ENCODE results near the gene SPSB1. TPM values are rescaled to one million over a fixed set of nuclear protein-coding genes. Genes with fewer than 3 reads are reported as not detected.

SPSB1 gene
- total RNA-seq, 1 experiment from 2014 or later = 2.9 TPM

GRCh38 chr1:9345922-9346321, 53.2 kb downstream of the SPSB1 start:
- Histone ChIP-seq H3K9ac (ENCODE audit: extremely low read depth, insufficient read length, low read length) (no peak overlapping the region), H2BK15ac (ENCODE audit: low read depth, low read length) (no peak overlapping the region), H3K79me1 (ENCODE audit: insufficient read depth, low read depth, low read length, poor library complexity, severe bottlenecking) (no peaks in the 10 kb centered on the region), H3K23ac (ENCODE audit: insufficient read length, low read depth, low read length) (no peak overlapping the region), H2BK12ac (ENCODE audit: insufficient read length, low read depth, low read length) (no peak overlapping the region), H3K4ac (ENCODE audit: low read depth, low read length) (no peak overlapping the region), H2AFZ (ENCODE audit: low read length) (no peak overlapping the region), H3K9me3 (ENCODE audit: control insufficient read depth, low read depth, low read length) (no peaks in the 10 kb centered on the region), H3K4me1 (ENCODE audit: insufficient read depth, low read length) (no peaks in the 10 kb centered on the region), H3K79me2 (ENCODE audit: insufficient read depth, low read length) (no peaks in the 10 kb centered on the region), H3K14ac (ENCODE audit: insufficient read depth, low read length) (no peak overlapping the region; the same call in 1 of the 2 replicates), H3K56ac (ENCODE audit: insufficient read length, low read depth, low read length) (no peak overlapping the region), H3K4me2 (ENCODE audit: insufficient read depth, insufficient read length, low read length) (no peak overlapping the region), H2BK20ac (ENCODE audit: low read depth, low read length, poor library complexity, severe bottlenecking) (no peak overlapping the region), H4K20me1 (ENCODE audit: control insufficient read depth, insufficient read depth, insufficient read length) (peaks cover 3% of the 10 kb centered on the region), H4K5ac (ENCODE audit: insufficient read length, low read depth, low read length) (no peak overlapping the region), H3K27me3 (ENCODE audit: insufficient read depth, low read length) (no peaks in the 10 kb centered on the region), H2BK120ac (ENCODE audit: low read depth, low read length, poor library complexity, severe bottlenecking) (no peak overlapping the region), H2AK5ac (ENCODE audit: insufficient read length, low read length) (no peak overlapping the region), H3K27ac (ENCODE audit: insufficient read length, low read depth, low read length) (no peak overlapping the region), H3T11ph (ENCODE audit: low read length) (no peak overlapping the region), H4K91ac (ENCODE audit: insufficient read length, low read depth, low read length) (no peak overlapping the region), H2BK5ac (ENCODE audit: insufficient read length, low read length) (no peak overlapping the region), H4K8ac (replicated peaks; ENCODE audit: insufficient read length, low read depth, low read length) (no peak overlapping the region), H3K23me2 (ENCODE audit: insufficient read length, low read depth, low read length, poor library complexity, severe bottlenecking) (no peaks in the 10 kb centered on the region), H3K18ac (ENCODE audit: insufficient read length, low read depth, low read length) (no peak overlapping the region)
- no peak overlapping the region for H3K4me3 Mint-ChIP-seq
- H3K36me3 Mint-ChIP-seq (ENCODE audit: insufficient read depth in 1 of 3, low read depth in 3 of 3) = peaks cover 0 to 8% (median 0%) of the 10 kb centered on the region in 3 experiments; a peak in 2 of 7 replicates
- DNase-seq = no peak
- peaks cover 15 to 29% of the 10 kb centered on the region in 2 experiments for H3K4me1 Mint-ChIP-seq
- peaks cover 3 to 8% of the 10 kb centered on the region in 2 experiments; a peak in 2 of 5 replicates for H3K9me3 Mint-ChIP-seq
- H3K27ac Mint-ChIP-seq = peak overlapping the region in 1 of 3 experiments; percentile 44; a peak in 1 of 7 replicates
- H3K27me3 Mint-ChIP-seq (ENCODE audit: low read depth) = no peaks in the 10 kb centered on the region; the same call in 1 of the 2 replicates
- no CpG with 5 or more reads among the region's 9 CpGs for WGBS (ENCODE audit: extremely low coverage, insufficient read length, low lambda C conversion rate)
- no peak for TF ChIP-seq CTCF (conservative IDR thresholded peaks at IDR 0.05)

All from H9 (cell line).